CD14-positive monocyte (primary cell): Measurements from ENCODE around the gene UBXN4. TPM values are rescaled to one million over a fixed set of nuclear protein-coding genes. Genes with fewer than 3 reads are reported as not detected.

Experiments
- DNase-seq, 3 donors: peaks; one replicate each; pipeline ENCODE4 v3.0.0-alpha.2; 2011 to 2022
- H2AFZ ChIP-seq: 2 replicates; pipeline ENCODE4 v1.6.0; 2012; ENCODE audit warnings: mild to moderate bottlenecking, low read depth, low read length, inconsistent platforms; ENCODE audit not compliant: insufficient read depth, poor library complexity, severe bottlenecking
- H3K27ac ChIP-seq, 2 donors: 1 replicate in 1 of 2; 2 replicates in 1 of 2; pipeline ENCODE4 v1.5.1; 2012 to 2013; ENCODE audit warnings: low read length in 2 of 2, control low read depth in 1 of 2, inconsistent platforms in 1 of 2, low read depth in 1 of 2, mild to moderate bottlenecking in 1 of 2
- H3K27me3 ChIP-seq, 2 donors: one replicate each; pipeline versions ENCODE4 v1.6.0 to v1.6.1; 2011 to 2013; ENCODE audit warnings: low read length in 2 of 2; ENCODE audit not compliant: control insufficient read depth in 2 of 2, insufficient read depth in 2 of 2
- H3K36me3 ChIP-seq, 2 donors: replicated peaks in 1 of 2; 1 replicate in 1 of 2; 2 replicates in 1 of 2; pipeline versions ENCODE4 v1.5.1 to v1.6.1; 2012 to 2013; ENCODE audit warnings: low read length in 2 of 2, control low read depth in 1 of 2, inconsistent platforms in 1 of 2, mild to moderate bottlenecking in 1 of 2; ENCODE audit not compliant: insufficient read depth in 2 of 2, control insufficient read depth in 1 of 2
- H3K4me1 ChIP-seq, 2 donors: 1 replicate in 1 of 2; 2 replicates in 1 of 2; pipeline versions ENCODE4 v1.5.1 to v1.6.1; 2012 to 2013; ENCODE audit warnings: low read length in 2 of 2, control low read depth in 1 of 2, inconsistent platforms in 1 of 2, mild to moderate bottlenecking in 1 of 2, moderate library complexity in 1 of 2; ENCODE audit not compliant: insufficient read depth in 2 of 2, control insufficient read depth in 1 of 2
- H3K4me2 ChIP-seq: replicated peaks from 2 replicates; pipeline ENCODE3; 2012; ENCODE audit warnings: low read length, moderate library complexity, mild to moderate bottlenecking; ENCODE audit not compliant: poor library complexity, severe bottlenecking; ENCODE audit errors: extremely low read depth
- H3K4me3 ChIP-seq, 3 experiments: fragments of 200-600 bp in 1 of 3; sonication (generic) in 1 of 3; replicated peaks in 1 of 3; 1 replicate in 2 of 3; 2 replicates in 1 of 3; pipeline ENCODE4 v1.5.1; 2011 to 2013; ENCODE audit warnings: low read length in 3 of 3, mild to moderate bottlenecking in 3 of 3, control low read depth in 2 of 3, low read depth in 2 of 3, inconsistent platforms in 1 of 3, moderate library complexity in 1 of 3
- H3K79me2 ChIP-seq: 2 replicates; pipeline ENCODE4 v1.6.0; 2012; ENCODE audit warnings: mild to moderate bottlenecking, control low read depth, inconsistent platforms, low read length, moderate library complexity; ENCODE audit not compliant: insufficient read depth
- H3K9ac ChIP-seq: 2 replicates; pipeline ENCODE4 v1.6.0; 2017; ENCODE audit warnings: low read length, mild to moderate bottlenecking; ENCODE audit not compliant: insufficient read depth, poor library complexity, severe bottlenecking
- H3K9me3 ChIP-seq, 2 donors: replicated peaks in 1 of 2; 1 replicate in 1 of 2; 2 replicates in 1 of 2; pipeline versions ENCODE4 v1.5.1 to v1.6.1; 2012 to 2013; ENCODE audit warnings: low read length in 2 of 2, control low read depth in 1 of 2; ENCODE audit not compliant: control insufficient read depth in 1 of 2, insufficient read depth in 1 of 2
- H4K20me1 ChIP-seq: 2 replicates; pipeline ENCODE4 v1.6.0; 2012; ENCODE audit warnings: mild to moderate bottlenecking, low read length, control low read depth, moderate library complexity; ENCODE audit not compliant: insufficient read depth
- H3K27ac Mint-ChIP-seq, 7 donors: one replicate each; pipeline ENCODE4 v1.8.0; 2020; ENCODE audit warnings: mild to moderate bottlenecking in 7 of 7, mixed read lengths in 7 of 7, moderate library complexity in 6 of 7, inconsistent platforms in 2 of 7
- H3K27me3 Mint-ChIP-seq, 3 donors: one replicate each; pipeline ENCODE4 v1.8.0; 2021 to 2022; ENCODE audit warnings: low read depth in 3 of 3, mild to moderate bottlenecking in 3 of 3, mixed read lengths in 3 of 3, moderate library complexity in 3 of 3, inconsistent platforms in 1 of 3
- H3K36me3 Mint-ChIP-seq, 2 donors: one replicate each; pipeline ENCODE4 v1.8.0; 2020; ENCODE audit warnings: mixed read lengths in 2 of 2, inconsistent platforms in 1 of 2, mild to moderate bottlenecking in 1 of 2
- H3K4me1 Mint-ChIP-seq: one replicate; pipeline ENCODE4 v1.8.0; 2020; ENCODE audit warnings: mild to moderate bottlenecking, mixed read lengths
- H3K4me3 Mint-ChIP-seq, 2 donors: one replicate each; pipeline ENCODE4 v1.8.0; 2020; ENCODE audit warnings: mild to moderate bottlenecking in 2 of 2, mixed read lengths in 2 of 2, moderate library complexity in 1 of 2
- H3K9me3 Mint-ChIP-seq, 7 donors: one replicate each; pipeline ENCODE4 v1.8.0; 2020 to 2022; ENCODE audit warnings: mixed read lengths in 7 of 7, mild to moderate bottlenecking in 6 of 7, moderate library complexity in 6 of 7, inconsistent platforms in 2 of 7
- CTCF ChIP-seq: fragments of 200-600 bp; IDR thresholded peaks from one replicate; pipeline ENCODE4 v1.8.0; 2022; ENCODE audit warnings: antibody characterized with exemption, mild to moderate bottlenecking
- WGBS: methylation state at CpG from one replicate; pipeline ENCODE4 v1.1.5; 2013; ENCODE audit warnings: missing lambda C conversion rate; ENCODE audit not compliant: insufficient coverage; 5-methylcytosine and 5-hydroxymethylcytosine counted together
- intact Hi-C, 2 donors: fragments of 100-400 bp; cut with micrococcal nuclease; formaldehyde crosslinking; loops; one replicate each; pipeline versions ENCODE4 v1.15.0 to v1.15.1; 2023
- polyA plus RNA-seq, 3 donors: library from polyadenylated mRNA; depleted of rRNA in 1 of 3; unstranded in 2 of 3; stranded (reverse) in 1 of 3; fragments of 300-500 nt in 2 of 3; fragments of >200 nt in 1 of 3; fragmentation: Illumina TruSeq in 2 of 3; gene quantifications; 1 replicate in 2 of 3; 2 replicates in 1 of 3; pipeline ENCODE4 v1.2.3, GENCODE V29; 2012 to 2021

The UBXN4 gene
- polyA plus RNA-seq, 3 donors = 53.8 to 107 (median 74.2) TPM

GRCh38 chr2:135791418-135792190 lies 49.9 kb downstream of the UBXN4 start:
- H3K4me3 Mint-ChIP-seq = no peak overlapping the region
- intact Hi-C loops = no loop called here
- H3K4me2 ChIP-seq = no peak overlapping the region
- no peak overlapping the region for H3K4me3 ChIP-seq
- no peak for TF ChIP-seq CTCF
- no peaks in the 10 kb centered on the region for H3K9me3 Mint-ChIP-seq
- no peaks in the 10 kb centered on the region for H3K79me2 ChIP-seq
- no peaks in the 10 kb centered on the region for H3K27me3 ChIP-seq
- peaks cover 0 to 11% of the 10 kb centered on the region in 2 donors for H3K36me3 ChIP-seq
- WGBS = 100% methylated on average over 1 of the region's 2 CpGs
- H3K27ac ChIP-seq = no peak overlapping the region
- peaks cover 15% of the 10 kb centered on the region for H3K4me1 Mint-ChIP-seq
- H3K27me3 Mint-ChIP-seq = peaks cover 3 to 9% (median 7%) of the 10 kb centered on the region in 3 donors
- H4K20me1 ChIP-seq = no peaks in the 10 kb centered on the region
- H3K9ac ChIP-seq = no peak overlapping the region
- no peaks in the 10 kb centered on the region for H3K9me3 ChIP-seq
- no peak for DNase-seq
- H3K27ac Mint-ChIP-seq = peak overlapping the region in 1 of 7 donors; percentile 42
- peaks cover 2 to 5% of the 10 kb centered on the region in 2 donors for H3K36me3 Mint-ChIP-seq
- H2AFZ ChIP-seq = no peak overlapping the region
- H3K4me1 ChIP-seq = peaks cover 8 to 12% of the 10 kb centered on the region in 2 donors

GRCh38 chr2:135792401-135793150 lies 50.9 kb downstream of the UBXN4 start:
- H3K79me2 ChIP-seq = no peaks in the 10 kb centered on the region
- H3K4me3 Mint-ChIP-seq = no peak overlapping the region
- TF ChIP-seq CTCF = no peak
- no peaks in the 10 kb centered on the region for H3K9me3 ChIP-seq
- no peak for DNase-seq
- H3K9me3 Mint-ChIP-seq = no peaks in the 10 kb centered on the region
- H3K4me3 ChIP-seq = no peak overlapping the region
- H3K4me1 ChIP-seq = peaks cover 9 to 15% of the 10 kb centered on the region in 2 donors
- H2AFZ ChIP-seq = no peak overlapping the region
- H3K36me3 Mint-ChIP-seq = no peaks in the 10 kb centered on the region
- H3K27ac ChIP-seq = no peak overlapping the region
- peaks cover 3 to 9% (median 9%) of the 10 kb centered on the region in 3 donors for H3K27me3 Mint-ChIP-seq
- H4K20me1 ChIP-seq = no peaks in the 10 kb centered on the region
- WGBS = 97% methylated on average over 5 of the region's 7 CpGs
- H3K4me1 Mint-ChIP-seq = peaks cover 19% of the 10 kb centered on the region
- no peaks in the 10 kb centered on the region for H3K27me3 ChIP-seq
- peaks cover 0 to under 1% of the 10 kb centered on the region in 2 donors for H3K36me3 ChIP-seq
- H3K9ac ChIP-seq = no peak overlapping the region
- no peak overlapping the region for H3K27ac Mint-ChIP-seq
- no peak overlapping the region for H3K4me2 ChIP-seq
- intact Hi-C loops = no loop called here
